Measurements from ENCODE around the gene FAM53C.

Gene FAM53C

DNA sequence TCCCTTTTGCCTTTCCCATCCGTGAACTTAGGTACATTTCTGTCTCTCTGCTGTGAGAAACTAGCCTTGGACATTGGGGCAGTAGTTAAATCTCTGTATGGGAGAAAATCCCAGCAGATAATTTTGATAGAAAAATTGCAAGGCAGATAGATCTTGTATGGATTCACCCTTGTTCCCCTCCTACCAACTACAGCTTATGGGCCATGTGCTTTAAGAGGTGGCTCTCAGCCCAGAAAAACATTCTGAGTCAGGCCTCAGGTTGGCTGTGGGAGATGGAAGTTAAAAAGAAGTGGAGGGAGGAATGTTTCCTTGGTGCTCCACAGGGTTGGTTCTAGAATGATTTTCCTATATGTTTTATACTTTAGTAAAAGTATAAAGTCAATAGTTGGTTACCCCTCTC is 13.0 kb downstream of the FAM53C start:
- peak; percentile 54 for DNase-seq (ENCODE audit: low read depth)
- TF ChIP-seq, protein P1, sequence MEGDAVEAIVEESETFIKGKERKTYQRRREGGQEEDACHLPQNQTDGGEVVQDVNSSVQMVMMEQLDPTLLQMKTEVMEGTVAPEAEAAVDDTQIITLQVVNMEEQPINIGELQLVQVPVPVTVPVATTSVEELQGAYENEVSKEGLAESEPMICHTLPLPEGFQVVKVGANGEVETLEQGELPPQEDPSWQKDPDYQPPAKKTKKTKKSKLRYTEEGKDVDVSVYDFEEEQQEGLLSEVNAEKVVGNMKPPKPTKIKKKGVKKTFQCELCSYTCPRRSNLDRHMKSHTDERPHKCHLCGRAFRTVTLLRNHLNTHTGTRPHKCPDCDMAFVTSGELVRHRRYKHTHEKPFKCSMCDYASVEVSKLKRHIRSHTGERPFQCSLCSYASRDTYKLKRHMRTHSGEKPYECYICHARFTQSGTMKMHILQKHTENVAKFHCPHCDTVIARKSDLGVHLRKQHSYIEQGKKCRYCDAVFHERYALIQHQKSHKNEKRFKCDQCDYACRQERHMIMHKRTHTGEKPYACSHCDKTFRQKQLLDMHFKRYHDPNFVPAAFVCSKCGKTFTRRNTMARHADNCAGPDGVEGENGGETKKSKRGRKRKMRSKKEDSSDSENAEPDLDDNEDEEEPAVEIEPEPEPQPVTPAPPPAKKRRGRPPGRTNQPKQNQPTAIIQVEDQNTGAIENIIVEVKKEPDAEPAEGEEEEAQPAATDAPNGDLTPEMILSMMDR (IDR thresholded peaks at IDR 0.05; ENCODE audit: insufficient read depth, low read depth, low read length, missing control alignments), result no peak
- no peak overlapping the region for H3K4me3 ChIP-seq (ENCODE audit: low read length)

DNA sequence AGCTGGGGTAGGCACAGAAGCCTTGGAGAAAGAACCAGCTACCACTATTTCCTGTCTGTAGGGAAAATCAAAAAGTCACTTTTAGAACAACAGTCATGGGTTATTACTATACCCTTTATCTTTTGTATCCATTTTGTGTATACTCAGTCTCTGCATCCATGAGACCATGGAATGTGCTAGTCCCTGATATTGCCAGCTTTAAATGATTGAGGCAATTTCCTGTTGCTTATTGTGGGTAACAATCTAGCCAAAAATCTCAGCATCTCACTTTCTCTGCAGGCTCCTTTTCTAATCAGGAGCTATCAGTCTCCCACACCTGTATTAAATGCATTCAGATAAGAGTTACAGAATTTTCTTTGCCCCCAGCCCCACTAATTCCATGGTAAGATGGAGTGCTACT is 13.5 kb downstream of the FAM53C start:
- TF ChIP-seq, protein P1 (IDR thresholded peaks at IDR 0.05; ENCODE audit: insufficient read depth, low read depth, low read length, missing control alignments), result no peak
- H3K4me3 ChIP-seq (ENCODE audit: low read length), result no peak overlapping the region
- no peak for DNase-seq (ENCODE audit: low read depth)

DNA sequence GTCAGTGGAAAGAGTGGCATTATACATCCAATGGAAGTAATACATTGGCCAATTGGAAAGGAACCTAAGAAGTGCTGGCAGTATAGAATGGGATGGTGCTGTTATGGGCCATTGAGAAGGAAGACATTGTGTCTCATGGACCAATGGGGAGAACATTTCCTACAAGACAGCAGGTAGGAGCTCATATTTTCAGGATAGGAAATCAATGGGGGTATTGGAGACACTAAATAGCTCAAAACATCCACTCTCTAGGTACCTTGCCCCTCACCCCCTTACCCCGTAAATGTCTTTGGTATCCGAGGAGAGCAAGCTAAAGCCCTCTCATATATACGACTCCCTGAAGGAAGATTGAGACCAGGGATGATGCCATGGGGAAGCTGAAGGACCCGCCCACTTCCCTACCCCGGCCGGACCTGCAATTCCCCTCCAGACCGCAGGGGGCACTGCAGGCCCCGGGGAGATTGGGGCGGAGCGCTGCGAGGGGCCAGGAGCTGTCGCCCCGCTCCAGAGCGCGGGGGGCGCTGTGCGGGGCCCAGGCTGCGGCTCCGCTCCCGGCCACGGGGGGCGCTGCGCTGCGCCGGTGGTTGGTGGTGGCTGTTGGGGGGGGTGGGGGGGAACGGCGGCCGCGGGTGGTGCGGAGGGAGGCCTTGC is 14.1 kb downstream of the FAM53C start, which contains the start of gene KDM3B:
Gene KDM3B, plus strand, starts transcription at position 615 of the 651 bp plus-strand sequence. CDS start 111 bp downstream, outside the sequence.
- DNase-seq (ENCODE audit: low read depth), result peak; percentile 86
- peak within 1 kb of the TSS; percentile 80 for H3K4me3 ChIP-seq (ENCODE audit: low read length)
- TF ChIP-seq, protein P1 (IDR thresholded peaks at IDR 0.05; ENCODE audit: insufficient read depth, low read depth, low read length, missing control alignments), result peak; percentile 87

DNA sequence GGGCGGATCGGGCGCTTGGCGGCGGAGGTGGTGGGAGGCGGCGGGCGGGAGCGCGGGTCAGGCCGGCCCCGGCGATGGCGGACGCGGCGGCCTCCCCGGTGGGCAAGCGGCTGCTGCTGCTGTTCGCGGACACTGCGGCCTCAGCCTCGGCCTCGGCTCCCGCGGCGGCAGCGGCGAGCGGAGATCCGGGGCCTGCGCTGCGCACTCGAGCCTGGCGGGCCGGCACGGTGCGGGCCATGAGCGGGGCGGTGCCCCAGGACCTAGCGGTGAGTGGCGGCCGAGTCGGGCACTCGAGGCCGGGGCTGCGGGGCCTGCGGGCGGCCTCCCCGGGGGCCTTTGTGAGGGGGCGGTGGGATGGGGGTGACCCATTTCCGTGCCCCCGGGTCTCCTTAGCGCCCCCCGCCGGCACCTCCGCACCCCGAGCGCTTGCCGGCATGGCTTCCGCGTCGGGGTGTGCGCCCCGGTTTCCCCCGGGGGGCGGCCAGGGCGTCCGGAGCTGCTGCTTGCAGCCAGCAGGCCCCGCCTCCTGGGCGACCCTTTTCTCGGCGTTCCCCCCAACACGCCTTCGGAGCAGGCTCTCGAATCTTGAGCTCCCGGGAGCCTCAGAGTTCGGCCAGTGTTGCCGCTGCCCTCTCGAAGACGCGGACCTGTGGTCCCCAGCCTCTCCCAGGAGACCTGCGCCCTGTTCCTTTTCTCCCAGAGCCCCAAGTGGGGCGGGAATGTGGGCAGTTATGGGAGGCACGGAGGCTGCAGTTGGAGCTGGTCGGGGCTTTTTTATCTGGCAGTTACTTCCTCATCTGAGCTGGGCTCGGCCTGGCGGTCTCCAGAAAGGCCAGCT is 14.9 kb downstream of the FAM53C start:
- TF ChIP-seq, protein P1 (IDR thresholded peaks at IDR 0.05; ENCODE audit: insufficient read depth, low read depth, low read length, missing control alignments), result peak; percentile 9
- peak overlapping the region; percentile 80 for H3K4me3 ChIP-seq (ENCODE audit: low read length)
- peak; percentile 58 for DNase-seq (ENCODE audit: low read depth)

DNA sequence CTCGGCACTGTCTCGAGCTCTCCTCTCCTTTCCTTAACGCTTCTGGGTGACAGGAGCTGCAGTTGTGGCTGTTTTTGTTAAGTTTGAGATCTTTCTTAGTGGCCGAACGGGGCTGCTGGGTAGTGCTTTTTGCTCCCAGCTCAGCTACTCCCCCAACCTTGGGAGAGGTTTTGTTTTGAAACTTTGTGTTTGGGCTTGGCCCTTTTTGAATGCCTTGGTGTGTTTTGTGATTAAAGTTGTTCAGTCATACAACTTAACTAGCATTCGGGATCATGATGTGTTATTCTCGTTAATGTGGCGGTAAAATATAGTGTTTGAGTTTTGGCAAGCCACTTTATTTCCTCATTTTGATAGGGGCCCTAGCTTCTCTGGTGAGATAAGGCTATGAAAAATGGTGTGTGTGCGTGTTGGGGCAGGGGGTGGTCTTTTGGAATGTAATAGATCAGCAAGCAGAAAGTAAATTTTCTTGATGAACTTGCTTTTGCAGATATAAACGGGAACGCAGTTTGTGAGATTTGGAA is 15.6 kb downstream of the FAM53C start:
- H3K4me3 ChIP-seq (ENCODE audit: low read length), result peak overlapping the region; percentile 80
- no peak for DNase-seq (ENCODE audit: low read depth)
- TF ChIP-seq, protein P1 (IDR thresholded peaks at IDR 0.05; ENCODE audit: insufficient read depth, low read depth, low read length, missing control alignments), result no peak

DNA sequence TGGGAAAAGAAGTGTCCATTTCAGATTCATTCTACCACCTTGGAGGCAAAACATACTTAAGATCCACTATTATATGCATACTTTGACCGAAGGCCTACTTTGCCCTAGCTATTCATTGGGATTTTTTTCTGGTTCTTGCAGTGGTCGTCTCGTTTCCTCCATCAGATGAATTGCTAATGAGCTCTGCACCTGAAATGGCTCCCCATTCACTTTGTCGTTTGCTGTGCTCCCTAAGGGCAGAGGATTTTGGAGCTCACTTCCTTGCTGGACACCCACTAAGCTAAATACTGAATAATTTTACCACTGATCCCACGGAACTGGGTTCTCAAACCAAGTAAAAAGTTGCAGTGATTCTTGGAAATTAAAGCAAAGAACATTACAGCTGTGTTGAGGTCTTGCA is 16.3 kb downstream of the FAM53C start:
- no peak for DNase-seq (ENCODE audit: low read depth)
- H3K4me3 ChIP-seq (ENCODE audit: low read length), result peak overlapping the region; percentile 80
- TF ChIP-seq, protein P1 (IDR thresholded peaks at IDR 0.05; ENCODE audit: insufficient read depth, low read depth, low read length, missing control alignments), result no peak
